Measurements from ENCODE around the gene GABPB1.

Gene GABPB1

DNA sequence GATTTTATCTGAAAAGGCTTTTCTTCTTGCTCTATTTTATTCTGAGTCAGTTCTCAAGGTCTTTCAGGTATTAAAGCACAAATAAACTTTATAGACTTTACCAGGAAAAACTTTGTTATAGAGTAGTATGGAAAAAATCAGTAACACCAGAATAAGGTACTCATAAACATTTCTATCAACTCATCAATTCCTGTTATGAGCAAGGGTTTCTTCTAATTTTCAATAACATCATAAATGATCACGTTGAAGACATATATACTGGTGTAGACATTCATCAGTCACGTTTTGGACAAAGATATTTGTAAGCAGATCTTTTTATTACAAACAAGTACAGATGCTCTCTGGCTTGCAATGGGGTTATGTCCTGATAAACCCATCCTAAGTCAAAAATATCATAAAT, 79.9 kb downstream of the GABPB1 start:
- DNase-seq: no peak

DNA sequence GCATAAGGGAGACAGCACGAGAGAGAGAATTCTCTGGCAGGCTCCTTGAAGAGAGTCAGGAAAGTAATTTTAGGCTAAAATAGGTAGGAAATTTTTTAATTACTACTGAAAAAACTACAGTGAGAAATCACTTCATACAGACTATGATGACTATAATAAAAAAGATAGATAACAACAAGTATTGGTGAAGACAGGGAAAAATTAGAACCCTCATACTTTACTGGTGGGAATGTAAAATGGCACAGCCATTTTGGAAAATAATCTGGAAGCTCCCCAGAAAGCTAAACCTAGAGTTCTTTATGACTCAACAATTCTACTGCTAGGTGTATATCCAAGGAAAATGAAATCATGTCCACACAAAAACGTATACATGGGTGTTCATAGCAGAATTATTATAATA, 87.4 kb downstream of the GABPB1 start:
- DNase-seq: no peak

DNA sequence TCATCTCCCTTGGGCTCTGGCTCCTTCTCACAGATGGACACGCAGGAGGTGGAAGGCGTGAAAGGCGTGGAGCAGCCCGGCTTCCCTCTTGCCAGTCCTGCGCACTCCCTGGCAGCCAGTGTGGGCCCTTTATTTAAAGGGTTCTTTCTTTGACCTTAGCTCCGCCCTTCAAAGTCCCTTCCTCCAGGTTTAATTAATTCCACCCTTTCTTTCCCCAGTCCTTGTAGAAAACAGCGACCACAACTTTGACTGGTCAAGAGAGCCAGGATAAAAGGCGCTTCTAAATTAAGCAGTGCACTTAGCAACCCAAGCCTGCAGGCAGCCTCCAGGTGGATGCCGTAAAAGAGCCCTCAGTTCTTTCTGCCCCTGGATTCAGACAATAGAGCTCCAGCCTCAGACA, 89.4 kb downstream of the GABPB1 start, which contains the start of gene HDC:
HDC (minus strand) TSS at position 107 of the 400 bp plus-strand sequence; CDS start at position 4, 103 bp downstream.
- DNase-seq: no peak

DNA sequence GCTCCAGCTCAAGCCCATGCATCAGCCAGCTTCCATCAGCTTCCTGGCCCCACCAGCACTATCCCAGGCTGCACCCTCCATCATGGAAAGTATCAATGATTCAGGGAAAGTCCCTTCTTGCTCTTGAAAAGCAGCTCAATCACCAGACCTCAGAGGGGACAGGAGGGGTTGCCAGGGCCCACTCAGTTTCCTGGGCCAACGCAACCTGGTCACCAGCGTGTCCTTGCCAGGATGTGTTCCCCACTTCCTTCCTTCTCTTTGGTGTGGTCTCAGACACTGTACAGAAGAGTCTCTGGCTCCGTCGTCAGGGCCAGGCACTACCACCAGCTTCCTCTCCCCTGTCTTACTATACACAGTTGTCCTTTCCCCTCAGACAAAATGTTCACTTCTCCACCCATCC, 92.5 kb downstream of the GABPB1 start:
- DNase-seq: no peak

DNA sequence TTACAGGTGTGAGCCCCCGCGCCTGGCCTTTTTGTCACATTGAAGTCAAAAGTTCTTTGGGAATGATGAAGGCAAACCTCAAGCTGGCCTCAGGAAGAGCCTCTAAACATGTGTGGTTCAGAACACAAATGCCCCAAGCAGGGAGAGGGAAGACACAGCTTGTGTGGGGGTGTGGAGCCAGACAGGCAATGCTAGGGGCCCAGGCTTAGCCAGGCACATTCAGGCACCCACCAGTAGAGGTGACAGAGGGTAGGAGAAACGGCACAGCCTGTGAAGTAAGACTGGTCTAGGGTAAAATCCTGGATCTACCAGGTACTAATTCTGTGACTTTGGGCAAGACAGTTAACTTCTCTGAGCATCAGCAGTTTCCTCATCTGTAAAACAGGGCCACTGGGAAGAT, 93.0 kb downstream of the GABPB1 start:
- DNase-seq: no peak

DNA sequence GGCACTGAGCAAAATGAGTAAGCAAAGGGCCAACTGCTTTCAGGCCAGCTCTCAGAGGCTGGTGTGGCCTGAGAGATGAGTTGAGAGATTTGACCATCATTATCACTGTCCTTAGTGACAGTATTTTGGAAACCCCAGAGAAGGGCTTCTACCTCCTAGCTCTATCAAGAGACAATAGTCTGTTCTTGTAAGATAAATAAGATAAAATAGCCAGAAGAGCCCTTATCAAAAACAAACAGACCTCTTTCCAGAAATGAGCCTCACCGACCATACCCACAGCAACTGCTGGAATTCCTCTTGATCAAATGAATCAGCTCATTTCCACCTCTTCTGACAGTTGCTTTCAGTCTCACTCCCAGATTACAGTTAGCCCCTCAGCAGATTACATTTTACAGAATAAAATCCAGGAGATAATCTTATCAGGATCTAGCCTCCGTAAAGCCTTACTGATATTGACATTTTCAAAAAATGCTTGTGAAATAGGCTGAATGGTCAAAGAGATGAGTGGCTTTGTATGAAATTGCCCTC, 94.0 kb downstream of the GABPB1 start:
- DNase-seq: no peak

DNA sequence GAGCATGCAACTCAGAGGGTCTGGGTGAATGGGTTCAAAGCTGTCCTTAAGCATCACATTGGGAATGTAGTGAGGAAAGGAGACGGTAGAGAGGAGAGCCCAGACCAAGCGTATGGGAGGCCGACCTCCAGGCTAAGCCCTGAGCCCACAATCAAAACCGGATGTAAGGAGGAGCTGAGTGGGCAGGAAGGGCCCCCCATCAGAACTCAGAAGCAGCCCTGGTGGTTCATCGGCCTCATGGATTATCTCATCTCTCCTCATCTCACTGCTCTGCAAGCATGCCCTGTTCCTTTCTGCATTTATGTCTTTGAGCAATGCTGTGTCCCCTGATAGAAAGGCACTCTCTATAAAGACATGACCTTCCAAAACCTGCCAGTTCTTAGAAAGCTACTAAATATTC, 95.7 kb downstream of the GABPB1 start:
- no peak for DNase-seq

DNA sequence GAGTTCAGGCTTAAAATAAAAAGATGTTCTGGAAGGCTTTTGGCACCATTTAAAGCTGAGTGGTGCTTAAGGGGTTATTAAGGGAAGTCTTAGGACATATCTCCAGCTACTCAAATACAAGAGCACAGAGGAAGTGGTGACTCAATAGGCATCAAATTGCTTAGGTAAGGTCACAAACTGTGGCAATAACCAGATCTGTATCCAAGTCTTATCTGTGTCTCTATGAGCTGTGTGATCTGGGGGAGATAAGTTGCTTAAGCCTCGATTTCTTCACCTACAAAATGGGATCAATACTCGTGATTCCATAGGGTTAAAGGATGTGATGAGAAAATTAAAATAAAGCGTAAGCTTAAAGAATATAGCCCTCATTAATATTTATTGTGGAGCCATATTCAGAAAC, 97.1 kb downstream of the GABPB1 start:
- DNase-seq: no peak

DNA sequence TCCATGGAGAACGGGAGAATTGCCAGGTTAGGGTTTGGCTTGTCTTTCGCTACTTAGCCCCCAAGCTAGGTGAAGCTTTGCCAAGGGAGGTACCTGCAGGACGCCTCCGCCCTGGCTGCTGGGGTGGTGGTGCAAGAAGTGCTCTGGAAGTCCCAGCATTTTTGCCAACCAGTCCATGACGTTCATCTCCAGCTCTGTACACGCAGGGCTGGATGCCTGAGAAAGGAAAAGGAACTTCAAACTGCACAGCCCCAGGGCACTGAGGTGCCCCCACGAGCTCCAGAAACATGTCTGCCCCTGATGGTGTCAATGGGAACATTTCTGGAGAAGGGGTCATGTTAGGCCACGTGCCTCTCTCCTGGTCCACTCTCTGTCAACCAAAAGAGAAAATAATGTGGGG, 97.7 kb downstream of the GABPB1 start:
- DNase-seq: no peak

DNA sequence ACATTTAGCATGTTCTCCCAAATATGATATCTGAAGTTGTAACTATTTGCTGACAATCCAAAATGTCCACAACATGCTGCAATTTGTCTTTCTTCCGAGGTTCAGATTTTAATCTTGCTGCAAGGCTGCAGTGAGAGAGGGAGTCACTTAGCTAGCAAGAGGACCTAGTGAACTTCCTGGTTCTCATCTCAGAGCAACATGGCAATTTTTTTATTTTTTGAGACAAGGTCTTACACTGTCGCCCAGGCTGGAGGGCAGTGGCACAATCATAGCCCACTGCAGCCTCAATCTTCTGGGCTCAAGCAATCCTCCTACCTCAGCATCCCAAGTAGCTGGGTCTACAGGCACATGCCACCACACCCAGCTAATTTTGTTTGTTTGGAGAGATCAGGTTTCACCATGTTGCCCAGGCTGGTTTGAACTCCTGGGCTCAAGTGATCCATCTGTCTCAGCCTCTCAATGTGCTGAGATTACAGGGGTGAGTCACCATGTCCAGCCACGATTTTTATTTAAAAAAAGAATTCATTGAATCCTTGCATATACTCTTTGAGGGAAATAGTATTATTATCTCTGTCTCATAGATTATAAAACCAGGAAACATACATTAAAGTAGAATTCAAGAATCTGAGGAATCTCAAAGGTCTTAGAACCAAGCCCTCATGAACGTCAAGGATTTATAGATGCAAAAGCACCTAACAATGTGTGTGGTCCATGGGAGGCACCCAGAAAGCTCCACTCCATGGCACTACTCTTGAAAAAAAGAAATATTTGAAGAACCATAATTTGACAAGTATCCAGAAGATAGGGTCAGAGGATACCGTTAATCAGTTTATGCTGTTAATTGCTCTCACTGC, 98.6 kb downstream of the GABPB1 start:
- DNase-seq: no peak

DNA sequence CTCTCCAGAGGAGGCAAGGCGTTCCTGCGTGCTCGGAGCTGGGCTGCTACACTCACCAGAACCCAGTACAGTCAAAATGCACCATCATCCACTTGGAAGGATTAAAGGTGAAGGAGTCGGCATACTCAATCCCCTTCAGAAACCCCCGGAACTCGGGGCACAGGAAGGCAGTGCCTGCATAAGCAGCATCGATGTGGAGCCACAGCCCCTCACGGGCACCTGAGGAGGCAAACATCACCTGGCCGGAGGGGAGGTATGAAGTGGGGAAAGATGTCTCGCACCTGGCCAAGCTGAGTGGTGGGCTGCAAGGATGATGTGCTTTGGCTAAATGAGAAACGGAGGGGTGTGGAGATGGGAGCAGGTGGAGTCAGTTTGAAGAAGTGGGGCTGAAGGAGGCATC, 102.4 kb downstream of the GABPB1 start:
- no peak for DNase-seq

DNA sequence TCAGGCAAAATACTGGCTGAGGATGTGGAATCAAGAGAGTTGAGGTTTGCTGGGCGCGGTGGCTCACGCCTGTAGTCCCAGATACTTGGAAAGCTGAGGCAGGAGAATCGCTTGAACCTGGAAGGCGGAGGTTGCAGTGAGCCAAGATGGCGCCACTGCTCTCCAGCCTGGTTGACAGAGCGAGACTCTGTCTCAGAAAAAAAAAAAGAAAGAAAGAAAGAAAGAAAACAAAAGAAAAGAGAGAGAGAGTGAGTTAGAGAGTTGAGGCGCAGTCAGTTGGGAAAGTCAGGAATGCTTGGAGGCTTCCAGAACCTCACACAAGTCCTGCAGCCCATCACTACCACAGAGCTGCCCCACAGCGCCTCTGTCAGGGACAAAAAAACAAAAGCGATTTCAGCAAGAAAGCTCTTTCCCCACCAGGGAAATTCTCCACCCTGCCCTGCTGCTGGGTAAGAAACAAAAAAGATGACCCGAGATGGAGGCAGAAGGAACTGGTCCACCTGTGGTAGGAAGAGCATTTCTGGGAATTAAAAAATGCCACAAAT, 103.3 kb downstream of the GABPB1 start:
- no peak for DNase-seq

DNA sequence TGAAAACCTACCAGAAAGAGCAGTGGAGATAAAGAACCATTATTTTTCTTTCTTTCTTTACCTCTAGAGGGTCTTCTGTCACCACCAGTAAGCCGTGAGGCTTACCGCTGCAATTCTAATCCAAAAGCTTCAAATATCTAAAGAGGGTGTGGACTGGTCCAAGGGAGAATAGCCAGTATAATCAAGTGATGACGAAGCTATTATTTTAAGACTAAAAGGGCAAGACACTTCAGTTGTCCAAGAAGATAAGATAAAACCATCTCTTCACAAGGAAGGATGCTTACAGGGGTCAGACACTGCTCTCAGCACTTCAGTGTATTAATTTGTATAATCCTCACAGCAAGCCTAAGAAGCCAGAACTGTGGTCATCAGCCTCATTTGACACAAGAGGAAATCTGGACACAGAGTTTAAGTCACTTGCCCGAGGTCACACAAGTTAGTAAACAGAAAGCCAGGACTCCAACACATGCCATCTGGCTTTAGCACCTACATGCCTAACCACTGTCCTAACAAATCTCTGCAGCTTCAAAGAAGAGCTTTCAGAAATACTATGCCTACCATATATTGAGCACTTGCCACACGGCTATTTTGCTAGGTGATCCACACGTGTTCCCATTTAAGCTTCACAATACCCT, 104.1 kb downstream of the GABPB1 start:
- DNase-seq: no peak

DNA sequence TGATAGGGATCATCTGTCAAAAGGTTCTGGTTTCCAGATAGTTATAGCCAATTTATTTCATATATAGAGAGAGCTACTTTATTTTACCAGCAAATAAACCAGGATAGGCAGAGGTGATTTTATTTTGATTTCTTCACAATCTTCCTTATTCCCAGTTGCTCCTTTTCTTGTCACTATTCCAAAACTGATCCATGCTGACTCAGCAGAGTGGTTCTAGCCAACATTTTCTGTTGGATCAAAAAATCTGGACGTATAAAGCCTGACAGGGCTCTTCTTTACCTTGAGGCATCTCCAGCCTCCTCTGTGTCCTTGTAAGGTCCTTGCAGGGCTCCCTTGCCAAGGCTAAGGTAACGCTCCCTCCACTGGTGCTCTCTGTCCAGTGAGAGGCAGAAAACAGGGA, 105.3 kb downstream of the GABPB1 start:
- DNase-seq: no peak

DNA sequence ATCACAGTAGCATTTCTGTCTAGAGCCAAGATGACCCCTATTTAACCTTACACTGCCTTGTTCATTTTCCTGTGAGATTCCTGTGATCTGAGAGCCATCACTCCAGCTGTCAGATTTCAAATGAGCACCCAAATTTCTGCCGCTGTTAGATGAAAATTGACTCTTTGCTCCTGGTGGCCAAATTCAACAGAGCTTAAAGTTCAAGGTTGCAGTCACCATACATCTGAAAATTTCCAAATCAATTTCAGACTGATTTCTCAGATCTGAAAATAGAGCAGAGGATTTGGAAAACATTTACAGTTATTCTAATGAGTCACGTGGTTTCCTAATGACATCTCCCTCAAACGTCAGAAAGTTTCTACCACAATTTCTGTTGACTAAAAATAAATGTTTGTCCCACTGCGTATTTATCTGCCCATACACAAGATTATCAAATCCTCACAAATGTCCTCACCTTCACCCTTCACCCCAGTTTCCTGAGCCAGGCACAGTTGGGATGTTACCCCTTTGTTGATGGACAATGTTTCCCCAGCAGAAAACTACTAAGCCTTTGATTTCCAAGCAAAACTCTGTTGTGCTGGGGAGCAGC, 105.9 kb downstream of the GABPB1 start:
- DNase-seq: no peak

DNA sequence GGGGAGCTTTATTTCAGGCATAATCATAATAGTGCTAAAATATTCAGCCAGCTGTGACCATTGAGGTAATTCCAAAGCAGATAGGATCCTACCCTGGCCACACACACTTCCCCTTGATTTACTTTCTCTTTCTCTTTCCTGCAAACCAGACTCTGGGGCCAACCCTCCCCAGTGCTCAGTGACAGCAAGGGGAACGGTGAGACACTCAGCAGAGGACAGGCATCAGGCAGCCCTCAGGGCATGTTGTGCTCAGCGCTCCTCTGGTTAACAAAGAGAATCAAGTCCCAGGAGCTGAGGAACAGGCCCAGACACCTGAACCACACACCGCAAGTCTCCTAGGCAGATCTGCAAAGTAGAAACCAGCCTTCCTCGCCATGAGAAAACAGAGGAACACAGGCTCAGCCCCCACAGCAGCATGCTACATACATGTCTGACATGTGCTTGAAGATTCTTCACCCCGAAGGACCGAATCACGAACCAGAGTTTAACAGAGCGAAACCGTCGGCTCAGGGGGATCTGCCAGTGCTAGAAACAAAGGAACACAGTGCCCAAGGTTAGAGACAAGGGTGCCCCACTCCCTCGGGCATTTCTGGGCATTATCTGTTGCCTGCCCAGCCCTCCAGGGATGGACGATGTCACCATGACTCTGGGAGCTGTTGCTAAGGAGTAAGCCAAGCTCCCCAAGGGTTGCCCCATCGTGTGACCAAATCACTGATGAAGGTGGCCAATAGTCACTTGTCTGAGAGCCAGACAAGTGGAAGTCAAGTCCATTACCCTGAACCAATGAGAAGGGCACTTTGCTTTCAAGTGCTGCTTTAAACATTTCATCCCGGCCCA, 107.0 kb downstream of the GABPB1 start:
- DNase-seq: no peak

DNA sequence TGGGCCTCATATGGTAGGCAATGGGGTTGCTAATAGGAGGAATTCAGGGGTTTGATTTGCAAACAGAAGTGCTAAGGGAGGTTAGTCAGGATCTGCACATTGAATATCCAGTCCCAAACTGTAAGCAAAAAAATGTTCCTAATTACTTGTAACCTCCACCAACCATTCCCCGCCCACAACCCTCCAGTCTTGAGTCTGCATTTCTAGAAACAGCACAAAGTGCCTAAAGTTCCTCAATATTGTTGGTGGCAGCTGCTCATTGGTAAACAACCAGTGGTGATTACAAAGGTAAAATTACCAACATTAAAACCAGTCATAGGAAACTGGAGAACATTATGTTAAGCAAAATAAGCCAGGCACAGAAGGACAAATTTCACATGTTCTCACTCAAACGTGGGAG, 108.4 kb downstream of the GABPB1 start:
- no peak for DNase-seq

DNA sequence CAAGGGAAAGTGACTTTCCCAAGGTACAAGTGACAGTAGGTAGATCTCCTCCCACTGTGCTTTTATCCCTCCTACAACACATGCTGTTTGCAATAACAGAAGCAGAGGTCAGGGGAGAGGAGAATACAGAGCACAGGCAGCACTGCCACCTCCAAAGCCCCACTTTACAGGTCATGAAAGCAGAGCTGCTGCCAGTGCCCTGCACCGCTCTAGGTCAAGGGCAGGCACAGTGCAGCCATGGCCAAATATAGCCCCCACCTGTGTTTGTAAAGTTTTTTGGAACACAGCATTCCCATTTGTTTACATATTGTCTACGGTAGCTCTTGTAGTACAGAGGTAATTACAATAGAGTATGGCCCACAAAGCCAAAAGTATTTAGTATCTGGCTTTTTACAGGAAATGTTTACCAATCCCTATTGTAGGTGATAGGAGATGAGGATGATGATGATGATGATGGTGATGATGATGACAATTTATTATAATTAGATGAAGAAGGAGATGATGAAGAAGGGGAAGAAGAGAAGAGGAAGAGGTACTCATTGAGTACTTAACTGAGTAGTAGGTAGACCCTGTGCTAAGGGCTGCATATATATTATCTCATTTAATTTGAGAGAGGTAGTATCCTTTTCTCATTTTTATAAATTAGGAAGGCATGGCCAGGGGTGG, 109.9 kb downstream of the GABPB1 start:
- no peak for DNase-seq

DNA sequence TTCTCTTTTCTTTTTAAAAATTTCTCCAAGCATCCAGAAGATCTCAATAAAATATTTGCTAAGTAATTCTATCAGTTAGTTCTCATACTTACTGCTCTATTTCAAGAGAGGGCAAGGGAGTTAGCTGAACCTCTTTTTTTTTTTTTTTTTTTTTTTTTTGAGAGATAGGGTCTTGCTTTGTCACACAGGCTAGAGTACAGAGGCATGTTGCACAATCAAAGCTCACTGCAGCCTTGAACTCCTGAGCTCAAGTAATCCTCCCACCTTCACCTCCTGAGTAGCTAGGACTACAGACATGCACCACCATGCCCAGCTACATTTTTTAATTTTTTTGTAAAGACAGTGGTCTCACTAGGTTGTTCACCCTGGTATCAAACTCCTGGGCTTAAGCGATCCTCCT, 110.8 kb downstream of the GABPB1 start:
- no peak for DNase-seq

DNA sequence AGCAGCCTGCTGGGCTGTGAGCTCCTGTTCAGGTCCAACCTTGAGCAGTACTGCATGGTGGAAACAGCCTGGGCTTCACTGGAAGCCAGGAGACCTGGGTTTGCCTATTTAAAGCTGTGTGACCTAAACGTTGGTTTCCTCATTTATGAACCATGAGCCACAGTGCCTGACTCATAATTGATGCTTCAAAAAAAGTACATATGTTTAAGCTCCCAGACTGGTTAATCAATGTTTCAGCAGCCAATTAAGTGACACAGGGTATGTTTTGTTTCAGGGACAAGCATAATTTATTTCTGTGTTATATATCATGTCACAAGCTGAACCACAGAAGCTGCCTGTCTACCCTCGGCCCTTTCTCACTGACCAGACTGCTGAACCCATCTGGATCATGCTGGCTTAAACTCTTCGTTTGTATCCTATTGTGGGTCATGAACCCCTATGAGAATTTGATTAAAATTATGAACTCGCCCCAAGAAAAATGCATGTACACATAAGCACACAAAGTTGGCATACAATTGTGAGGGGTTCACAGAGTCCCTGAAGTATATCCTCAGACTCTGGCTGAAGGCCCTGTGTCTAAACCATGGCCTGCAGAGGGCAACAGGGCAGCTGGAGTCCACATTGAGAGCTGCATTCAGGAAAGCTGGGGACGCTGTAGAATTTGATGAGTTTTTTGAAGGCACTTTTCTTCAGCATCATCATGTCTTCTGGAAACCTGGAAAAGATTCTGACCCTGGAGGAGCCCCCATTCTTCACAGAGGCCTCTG, 113.1 kb downstream of the GABPB1 start:
- no peak for DNase-seq

DNA sequence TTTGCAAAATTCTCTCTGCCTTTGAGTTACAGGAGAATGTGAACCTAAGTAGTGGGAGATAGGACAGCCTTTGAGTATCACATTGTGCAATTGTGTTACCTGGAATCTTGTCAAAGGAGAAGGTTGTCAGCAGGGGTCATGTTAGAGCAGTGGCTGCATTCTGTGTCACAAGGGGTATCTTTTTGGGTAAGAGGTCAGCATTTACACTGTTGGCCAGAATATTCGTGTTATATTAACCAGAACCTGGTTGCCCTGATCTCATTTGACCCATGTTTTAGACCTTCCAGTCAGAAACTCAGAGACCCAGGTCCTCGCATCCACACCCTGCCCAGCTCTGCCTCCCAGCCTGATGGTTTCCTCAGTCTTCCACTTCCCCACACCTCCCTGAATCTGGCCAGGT, 116.7 kb downstream of the GABPB1 start:
- DNase-seq: no peak
